H1 (cell line): ENCODE data around the gene VWA5B2. TPM values are rescaled to one million over a fixed set of nuclear protein-coding genes. Genes with fewer than 3 reads are reported as not detected.

Experiments used
- CTCF ChIA-PET: fragments of 300-600 bp; sonication (Branson Sonifier 250); formaldehyde crosslinking; loops from one replicate; lab custom pipeline; 2021; ENCODE audit not compliant: partially characterized antibody; lab: Charles Lee
- POLR2A ChIA-PET: fragments of 300-600 bp; sonication (Branson Sonifier 250); formaldehyde crosslinking; loops from one replicate; lab custom pipeline; 2021; ENCODE audit warnings: inconsistent platforms; ENCODE audit not compliant: partially characterized antibody; lab: Charles Lee
- DNase-seq, 2 experiments: peaks; one replicate each; pipeline versions ENCODE4 v3.0.0 to v3.0.0-alpha.2; 2010 to 2022; ENCODE audit warnings: low spot score in 2 of 2, low read depth in 1 of 2, mixed read lengths in 1 of 2
- FAIRE-seq: peaks from 2 replicates; lab custom pipeline; 2011; peaks lifted over from hg19 to GRCh38; lab: Jason Lieb, UNC
- H2AFZ ChIP-seq: 2 replicates; pipeline ENCODE4 v1.8.1; 2012; ENCODE audit warnings: low read length, inconsistent platforms
- H2AK5ac ChIP-seq: 2 replicates; pipeline ENCODE4 v1.6.1; 2013; ENCODE audit warnings: low read depth, low read length
- H2BK120ac ChIP-seq: replicated peaks from 2 replicates; pipeline ENCODE3; 2013; ENCODE audit warnings: low read depth, low read length, inconsistent platforms
- H2BK12ac ChIP-seq: 2 replicates; pipeline ENCODE4 v1.6.1; 2013; ENCODE audit warnings: low read depth, low read length
- H2BK15ac ChIP-seq: 2 replicates; pipeline ENCODE4 v1.6.1; 2013; ENCODE audit warnings: low read length
- H2BK20ac ChIP-seq: 2 replicates; pipeline ENCODE4 v1.6.1; 2013; ENCODE audit warnings: low read length
- H2BK5ac ChIP-seq: 2 replicates; pipeline ENCODE4 v1.6.1; 2013; ENCODE audit warnings: low read depth, low read length
- H3K14ac ChIP-seq: 2 replicates; pipeline ENCODE4 v1.6.1; 2013; ENCODE audit warnings: inconsistent platforms; ENCODE audit not compliant: insufficient read length
- H3K18ac ChIP-seq: 2 replicates; pipeline ENCODE4 v1.6.1; 2013; ENCODE audit warnings: low read length; ENCODE audit errors: extremely low read depth
- H3K23ac ChIP-seq: 2 replicates; pipeline ENCODE4 v1.6.1; 2013; ENCODE audit warnings: inconsistent platforms; ENCODE audit not compliant: insufficient read length
- H3K23me2 ChIP-seq: 2 replicates; pipeline ENCODE4 v1.6.1; 2013; ENCODE audit warnings: low read depth, low read length
- H3K27ac ChIP-seq: 2 replicates; pipeline ENCODE4 v1.6.1; 2011; ENCODE audit warnings: low read depth, low read length, inconsistent platforms
- H3K27me3 ChIP-seq, 4 experiments: replicated peaks in 1 of 4; 1 replicate in 1 of 4; 2 replicates in 3 of 4; pipeline versions ENCODE4 v1.6.1 to v1.8.1; 2011 to 2013; ENCODE audit warnings: low read length in 3 of 4, mild to moderate bottlenecking in 3 of 4, inconsistent platforms in 2 of 4, mixed read lengths in 2 of 4, moderate library complexity in 1 of 4; ENCODE audit not compliant: control insufficient read depth in 3 of 4, insufficient read depth in 3 of 4; ENCODE audit errors: extremely low read depth in 1 of 4
- H3K36me3 ChIP-seq, 4 experiments: 2 replicates each; pipeline versions ENCODE4 v1.6.1 to v1.8.1; 2011 to 2013; ENCODE audit warnings: mild to moderate bottlenecking in 4 of 4, low read length in 3 of 4, moderate library complexity in 2 of 4, control low read depth in 1 of 4, inconsistent platforms in 1 of 4; ENCODE audit not compliant: insufficient read depth in 4 of 4, control insufficient read depth in 2 of 4
- H3K4ac ChIP-seq: replicated peaks from 2 replicates; pipeline ENCODE3; 2013; ENCODE audit warnings: low read length, low read depth, mixed read lengths, inconsistent platforms; ENCODE audit not compliant: insufficient read length
- H3K4me1 ChIP-seq, 4 experiments: replicated peaks in 1 of 4; 1 replicate in 1 of 4; 2 replicates in 3 of 4; pipeline versions ENCODE4 v1.6.1 to v1.8.1; 2011 to 2013; ENCODE audit warnings: low read length in 3 of 4, inconsistent platforms in 2 of 4, mixed read lengths in 1 of 4; ENCODE audit not compliant: insufficient read depth in 4 of 4, control insufficient read depth in 3 of 4
- H3K4me2 ChIP-seq, 2 experiments: 2 replicates each; pipeline versions ENCODE4 v1.6.1 to v1.8.1; 2011 to 2013; ENCODE audit warnings: low read depth in 2 of 2, low read length in 2 of 2, control low read depth in 1 of 2, inconsistent platforms in 1 of 2, mild to moderate bottlenecking in 1 of 2; ENCODE audit not compliant: insufficient read depth in 1 of 2
- H3K4me3 ChIP-seq, 4 experiments: fragments of 200-600, 300-600 bp in 1 of 4; sonication (generic), shearing (Covaris generic), sonication (Bioruptor Twin) in 1 of 4; 2 replicates each; pipeline versions ENCODE4 v1.5.1 to v1.8.1; 2011 to 2016; ENCODE audit warnings: low read length in 4 of 4, low read depth in 3 of 4, control low read depth in 2 of 4, inconsistent platforms in 2 of 4, mild to moderate bottlenecking in 2 of 4, mixed read lengths in 1 of 4, moderate library complexity in 1 of 4; ENCODE audit not compliant: insufficient read depth in 2 of 4; ENCODE audit errors: extremely low read depth in 1 of 4
- H3K56ac ChIP-seq: replicated peaks from 2 replicates; pipeline ENCODE3; 2013; ENCODE audit warnings: low read depth, mild to moderate bottlenecking, mixed read lengths, low read length, inconsistent platforms; ENCODE audit not compliant: insufficient read length
- H3K79me1 ChIP-seq: 2 replicates; pipeline ENCODE4 v1.6.1; 2013; ENCODE audit warnings: low read depth, low read length, control low read depth
- H3K79me2 ChIP-seq, 2 experiments: 2 replicates each; pipeline versions ENCODE4 v1.6.1 to v1.8.1; 2012 to 2013; ENCODE audit warnings: low read length in 2 of 2, mild to moderate bottlenecking in 2 of 2, inconsistent platforms in 1 of 2; ENCODE audit not compliant: insufficient read depth in 2 of 2, control insufficient read depth in 1 of 2
- H3K9ac ChIP-seq, 4 experiments: replicated peaks in 1 of 4; 1 replicate in 1 of 4; 2 replicates in 3 of 4; pipeline versions ENCODE4 v1.6.1 to v1.8.1; 2011 to 2013; ENCODE audit warnings: low read depth in 3 of 4, low read length in 3 of 4, control low read depth in 2 of 4, mild to moderate bottlenecking in 2 of 4, moderate library complexity in 2 of 4, inconsistent platforms in 1 of 4; ENCODE audit errors: extremely low read depth in 1 of 4
- H3K9me3 ChIP-seq, 2 experiments: 2 replicates each; pipeline versions ENCODE4 v1.6.1 to v1.8.1; 2012 to 2013; ENCODE audit warnings: mild to moderate bottlenecking in 2 of 2, moderate library complexity in 2 of 2, control low read depth in 1 of 2, inconsistent platforms in 1 of 2, low read depth in 1 of 2, low read length in 1 of 2, mixed read lengths in 1 of 2; ENCODE audit not compliant: insufficient read depth in 2 of 2
- H4K20me1 ChIP-seq, 2 experiments: replicated peaks in 1 of 2; 2 replicates each; pipeline versions ENCODE3 to v1.8.1; 2011 to 2013; ENCODE audit warnings: inconsistent platforms in 2 of 2, low read length in 2 of 2, mild to moderate bottlenecking in 1 of 2; ENCODE audit not compliant: insufficient read depth in 2 of 2, control insufficient read depth in 1 of 2
- H4K5ac ChIP-seq: 2 replicates; pipeline ENCODE4 v1.6.1; 2013; ENCODE audit warnings: low read length, low read depth, mixed read lengths, inconsistent platforms; ENCODE audit not compliant: insufficient read length
- H4K8ac ChIP-seq: 2 replicates; pipeline ENCODE4 v1.8.0; 2013; ENCODE audit warnings: mild to moderate bottlenecking, moderate library complexity, low read length, inconsistent platforms; ENCODE audit not compliant: insufficient read depth; ENCODE audit errors: extremely low read depth
- H4K91ac ChIP-seq: replicated peaks from 2 replicates; pipeline ENCODE3; 2013; ENCODE audit warnings: low read length, mixed read lengths, inconsistent platforms; ENCODE audit not compliant: insufficient read length
- CBX5 ChIP-seq: fragments of 300-800, 300-1000 bp; sonication (generic); IDR thresholded peaks from 2 replicates; pipeline ENCODE4 v1.7.1; 2016; ENCODE audit warnings: antibody characterized with exemption, low read length, low read depth
- EZH2 ChIP-seq: fragments of 200-600 bp; sonication (generic); IDR thresholded peaks from 2 replicates; pipeline ENCODE4 v1.7.1; 2012; ENCODE audit warnings: low read depth, mild to moderate bottlenecking, moderate library complexity, low read length, inconsistent platforms; ENCODE audit not compliant: severe bottlenecking
- KDM4A ChIP-seq: IDR thresholded peaks from one replicate; pipeline ENCODE4 v1.7.1; 2012; ENCODE audit warnings: low read depth, mild to moderate bottlenecking, moderate library complexity, low read length, inconsistent platforms; ENCODE audit not compliant: severe bottlenecking
- SP2 ChIP-seq: IDR thresholded peaks from 2 replicates; pipeline ENCODE4 v1.6.1; 2012; ENCODE audit warnings: mild to moderate bottlenecking, low read length, inconsistent platforms
- SUZ12 ChIP-seq: fragments of 200-600 bp; sonication (generic); IDR thresholded peaks from 2 replicates; pipeline ENCODE4 v1.6.1; 2012; ENCODE audit warnings: mild to moderate bottlenecking, inconsistent platforms, low read length, moderate library complexity, mixed read lengths
- TAF7 ChIP-seq: optimal IDR thresholded peaks from 2 replicates; pipeline ENCODE3; 2011; ENCODE audit warnings: low read depth, mild to moderate bottlenecking, inconsistent platforms, low read length, moderate library complexity, borderline replicate concordance
- WGBS, 2 experiments: shearing (Covaris generic) in 1 of 2; methylation state at CpG; one replicate each; pipeline versions ENCODE4 v1.1.6 to v1.1.7; 2013 to 2015; ENCODE audit warnings: low lambda C conversion rate in 2 of 2, mixed read lengths in 2 of 2, inconsistent platforms in 1 of 2, low coverage in 1 of 2, missing lambda C conversion rate in 1 of 2; ENCODE audit not compliant: insufficient replicate concordance in 2 of 2, insufficient coverage in 1 of 2, insufficient read length in 1 of 2; ENCODE audit errors: extremely low coverage in 1 of 2, missing lambda C conversion rate in 1 of 2; 5-methylcytosine and 5-hydroxymethylcytosine counted together
- polyA plus RNA-seq, 7 experiments: library from polyadenylated mRNA; depleted of rRNA in 3 of 7; stranded (reverse) in 5 of 7; unstranded in 2 of 7; fragments of >200 nt in 5 of 7; fragments of 200-250 nt in 2 of 7; gene quantifications; 1 replicate in 5 of 7; 2 replicates in 1 of 7; 4 replicates in 1 of 7; pipeline versions ENCODE4 v1.2.1 to v1.2.3, GENCODE V29; 2011 to 2013; ENCODE audit warnings: missing spikeins in 2 of 7, mixed read lengths in 2 of 7
- total RNA-seq: library from RNA; stranded (reverse); fragmentation: NEBNext Ultra II Directional; extraction: Animal tissue kit (Norgen Biotek cat#: 25700); gene quantifications from 2 replicates; pipeline ENCODE4 v1.2.1, GENCODE V29; 2021

VWA5B2 gene
- total and polyA plus RNA-seq, 2 of the 8 experiments (the other 6 are each of a cell fraction or from before 2014, with no cell fraction given), result 0.53 to 0.56 TPM

DNA sequence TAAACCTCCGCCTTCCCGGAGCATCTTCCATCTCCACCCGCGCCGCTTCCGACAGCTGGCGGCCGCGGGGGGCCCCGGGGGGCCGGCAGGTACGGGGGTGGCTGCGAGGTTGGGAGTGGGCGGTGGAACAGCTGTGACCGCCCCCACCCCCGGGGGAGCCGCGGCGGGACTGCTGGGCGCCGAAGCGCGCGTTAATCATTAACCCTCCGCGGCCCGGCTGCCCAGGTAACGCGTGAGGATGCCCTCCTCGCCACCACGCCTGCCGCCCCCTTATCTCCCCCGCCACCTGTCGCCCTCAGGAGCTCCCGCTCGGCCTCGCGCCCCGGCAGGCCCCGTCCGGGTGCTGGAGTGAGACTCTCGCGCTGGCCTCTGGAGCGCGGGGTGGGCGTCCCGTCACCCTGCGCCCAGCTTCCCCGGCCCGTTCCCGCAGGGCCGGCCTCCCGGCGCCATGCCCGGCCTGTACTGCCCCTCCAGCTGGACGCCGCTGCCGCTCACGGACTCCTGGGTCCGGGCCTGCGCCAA lies 757 bp downstream of the VWA5B2 start:
- no peak overlapping the region for H2BK12ac ChIP-seq
- no peak overlapping the region for H2BK15ac ChIP-seq
- no peak overlapping the region; the same call in 1 of the 2 replicates for H3K18ac ChIP-seq
- no peaks in the 10 kb centered on the region for H3K79me2 ChIP-seq
- no peaks in the 10 kb centered on the region for H3K79me1 ChIP-seq
- POLR2A ChIA-PET, result interaction anchor here (0.5 to 2.5 kb wide), 10 partner anchors 10 to 89 kb away, joined by 3 to 10 read pairs (median 3); partner anchors contain the start of genes ABCF3 and EEF1AKMT4
- peak overlapping the region; percentile 61 to 96 for H3K4me2 ChIP-seq
- WGBS, 2 experiments, result 4% methylated on average over 29 of the region's 61 CpGs; no CpG with 5 or more reads in 1 of the 2 experiments
- no peak overlapping the region for H3K23ac ChIP-seq
- no peaks in the 10 kb centered on the region for H3K9me3 ChIP-seq
- DNase-seq, result peak in 1 of 2 experiments; percentile 58
- no peak overlapping the region for H3K9ac ChIP-seq
- no peak overlapping the region for H3K14ac ChIP-seq
- H3K36me3 ChIP-seq, result peaks cover 0 to 8% (median 0%) of the 10 kb centered on the region in 4 experiments; a peak in 1 of 8 replicates
- no peak overlapping the region for H3K27ac ChIP-seq
- H3K23me2 ChIP-seq, result peaks cover 11% of the 10 kb centered on the region; the same call in 1 of the 2 replicates
- no peak for FAIRE-seq
- no peak overlapping the region for H2BK120ac ChIP-seq
- no peak overlapping the region for H3K56ac ChIP-seq
- no peak overlapping the region for H4K5ac ChIP-seq
- H3K4me1 ChIP-seq, result peaks cover 0 to 20% (median 4%) of the 10 kb centered on the region in 4 experiments; a peak in 5 of 7 replicates
- peaks cover 35 to 60% (median 53%) of the 10 kb centered on the region in 4 experiments for H3K27me3 ChIP-seq
- peak overlapping the region; percentile 16 to 59 (median 40) for H3K4me3 ChIP-seq
- TF ChIP-seq KDM4A (peak; percentile 54), CBX5 (no peak), TAF7 (no peak), EZH2 (peak; percentile 82), SP2 (no peak), SUZ12 (peak; percentile 86)
- no peak overlapping the region for H4K8ac ChIP-seq
- H2AK5ac ChIP-seq, result no peak overlapping the region
- H2BK20ac ChIP-seq, result no peak overlapping the region
- no peak overlapping the region for H3K4ac ChIP-seq
- CTCF ChIA-PET, result interaction anchor here (0.8 to 10.3 kb wide), 6 partner anchors 10 to 59 kb away, joined by 3 to 183 read pairs (median 4); partner anchors contain the start of genes CAMK2N2 and EEF1AKMT4
- H4K91ac ChIP-seq, result no peak overlapping the region
- no peak overlapping the region for H2AFZ ChIP-seq
- H4K20me1 ChIP-seq, result peaks cover 4 to 7% of the 10 kb centered on the region in 2 experiments
- no peak overlapping the region for H2BK5ac ChIP-seq
